PC-3 (cell line): Measurements from ENCODE around the gene SLC45A1.

Experiments
- EZH2 ChIP-seq: fragments of 300-600 bp; sonication (generic); IDR thresholded peaks from one replicate; pipeline ENCODE4 v1.6.1; 2017; ENCODE audit warnings: antibody characterized with exemption, mild to moderate bottlenecking, low read length; ENCODE audit not compliant: unreplicated experiment
- TF ChIP-seq, protein P1 (sequence below): fragments of 300-600 bp; sonication (generic); conservative IDR thresholded peaks from 2 replicates; pipeline ENCODE4 v1.5.1; 2017; ENCODE audit warnings: antibody characterized with exemption, low read depth, mild to moderate bottlenecking, low read length

DNA sequence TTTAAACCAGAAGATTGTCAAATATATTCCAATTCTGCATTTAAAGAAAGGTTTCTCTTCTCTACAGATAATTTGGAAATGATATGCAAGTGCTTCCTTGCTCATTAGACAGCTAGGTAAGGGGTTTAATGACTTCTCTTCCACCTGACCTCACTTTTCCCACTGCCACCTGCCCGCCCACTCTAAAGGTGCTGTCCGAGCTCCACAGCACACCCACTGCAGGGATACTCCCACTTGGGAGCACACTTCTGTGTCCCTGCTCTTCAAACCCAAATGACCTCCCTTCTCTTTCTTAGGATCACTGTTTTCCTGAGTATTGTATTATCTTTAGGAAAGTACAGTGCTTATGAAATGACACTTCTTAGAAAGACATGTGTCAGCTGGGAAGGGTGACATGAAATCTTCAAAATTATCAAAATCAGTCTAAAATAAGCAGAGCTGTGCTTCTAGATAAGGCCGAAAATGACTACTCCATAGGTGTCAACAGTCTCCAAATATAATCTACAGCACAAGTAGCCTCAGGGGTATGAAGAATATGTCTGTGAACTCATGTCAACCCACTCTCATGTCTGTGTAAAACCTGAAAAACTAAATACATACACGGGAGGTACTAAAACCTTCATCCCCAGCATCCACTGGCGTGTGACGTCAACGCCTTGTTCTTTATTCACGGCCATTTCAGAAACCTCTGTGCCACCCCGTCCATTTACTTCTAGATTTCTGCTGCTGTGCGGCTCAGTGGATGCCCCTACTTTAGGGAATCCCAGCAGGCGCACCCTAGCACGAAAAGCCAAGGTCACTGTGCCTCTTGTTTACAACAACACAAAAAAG, 71.0 kb downstream of the SLC45A1 start:
- TF ChIP-seq, protein P1, sequence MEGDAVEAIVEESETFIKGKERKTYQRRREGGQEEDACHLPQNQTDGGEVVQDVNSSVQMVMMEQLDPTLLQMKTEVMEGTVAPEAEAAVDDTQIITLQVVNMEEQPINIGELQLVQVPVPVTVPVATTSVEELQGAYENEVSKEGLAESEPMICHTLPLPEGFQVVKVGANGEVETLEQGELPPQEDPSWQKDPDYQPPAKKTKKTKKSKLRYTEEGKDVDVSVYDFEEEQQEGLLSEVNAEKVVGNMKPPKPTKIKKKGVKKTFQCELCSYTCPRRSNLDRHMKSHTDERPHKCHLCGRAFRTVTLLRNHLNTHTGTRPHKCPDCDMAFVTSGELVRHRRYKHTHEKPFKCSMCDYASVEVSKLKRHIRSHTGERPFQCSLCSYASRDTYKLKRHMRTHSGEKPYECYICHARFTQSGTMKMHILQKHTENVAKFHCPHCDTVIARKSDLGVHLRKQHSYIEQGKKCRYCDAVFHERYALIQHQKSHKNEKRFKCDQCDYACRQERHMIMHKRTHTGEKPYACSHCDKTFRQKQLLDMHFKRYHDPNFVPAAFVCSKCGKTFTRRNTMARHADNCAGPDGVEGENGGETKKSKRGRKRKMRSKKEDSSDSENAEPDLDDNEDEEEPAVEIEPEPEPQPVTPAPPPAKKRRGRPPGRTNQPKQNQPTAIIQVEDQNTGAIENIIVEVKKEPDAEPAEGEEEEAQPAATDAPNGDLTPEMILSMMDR = no peak
- no peak for TF ChIP-seq EZH2
